PFSK-1 (cell line): ENCODE results near the gene ZFYVE19.
A peak's percentile ranks its signal among the peaks of the same experiment; 100 is the strongest.

Experiments used
- FOXP2 ChIP-seq: optimal IDR thresholded peaks from 2 replicates; pipeline ENCODE3; 2011; ENCODE audit warnings: borderline replicate concordance, control low read depth, inconsistent platforms; ENCODE audit not compliant: insufficient read depth; ENCODE audit errors: extremely low read length, extremely low read depth
- POLR2AphosphoS5 ChIP-seq: IDR thresholded peaks from 2 replicates; pipeline ENCODE4 v1.6.1; 2012; ENCODE audit warnings: low read depth, mild to moderate bottlenecking, control low read depth, low read length, moderate library complexity
- REST ChIP-seq, 2 experiments: IDR thresholded peaks; 2 replicates each; pipeline versions ENCODE4 v1.6.1 to v1.8.0; 2011 to 2012; ENCODE audit warnings: low read depth in 2 of 2, low read length in 2 of 2, control low read depth in 1 of 2, inconsistent platforms in 1 of 2, mild to moderate bottlenecking in 1 of 2, moderate library complexity in 1 of 2; ENCODE audit not compliant: insufficient read depth in 1 of 2
- TAF1 ChIP-seq: IDR thresholded peaks from 2 replicates; pipeline ENCODE4 v1.6.1; 2012; ENCODE audit warnings: low read length, control low read depth, borderline replicate concordance; ENCODE audit not compliant: insufficient read depth

GRCh38 chr15:40847223-40847961, 40.5 kb downstream of the ZFYVE19 start:
- TF ChIP-seq REST (IDR thresholded peaks at IDR 0.05; ENCODE audit: insufficient read depth in 1 of 2, low read depth in 2 of 2, low read length in 2 of 2) (no peak), POLR2AphosphoS5 (peak; percentile 45), TAF1 (peak; percentile 40; the same call in 1 of the 2 replicates), FOXP2 (peak; percentile 31)
